Body of pancreas (tissue), 4 donors: Measurements from ENCODE around the gene PPARA.

Source experiments
- POLR2A ChIP-seq, 3 donors: fragments of 450-650 bp; IDR thresholded peaks; one replicate each; pipeline ENCODE4 v1.6.1; 2016; ENCODE audit warnings: antibody characterized with exemption in 3 of 3, mild to moderate bottlenecking in 2 of 3
- TF ChIP-seq, protein P1 (sequence below), 7 experiments: fragments of 450-650 bp in 4 of 7; fragments of 200-600 bp in 3 of 7; sonication (generic) in 3 of 7; IDR thresholded peaks; one replicate each; pipeline ENCODE4 v1.5.1; 2016 to 2019; ENCODE audit warnings: antibody characterized with exemption in 7 of 7

DNA sequence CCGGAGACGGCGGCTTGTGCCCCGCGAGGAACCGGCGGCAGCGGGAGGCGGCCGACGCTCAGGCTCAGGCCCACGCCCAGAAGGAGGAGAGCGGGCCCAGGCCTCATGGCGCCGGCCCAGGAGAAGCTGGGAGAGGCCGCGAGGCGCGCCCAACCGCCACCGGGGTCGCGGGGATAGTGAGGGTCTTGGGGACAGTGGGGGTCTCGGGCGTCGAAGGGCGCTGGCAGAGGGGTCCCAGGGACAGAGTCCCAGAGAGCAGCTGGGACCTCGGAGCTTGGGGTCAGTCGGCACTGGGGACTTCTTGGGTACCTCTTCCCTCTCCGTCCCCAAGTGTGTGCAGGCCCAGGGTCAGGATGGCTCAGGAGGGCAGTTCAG is 112.9 kb downstream of the PPARA start, which contains the start of gene PKDREJ:
- TF ChIP-seq, protein P1, sequence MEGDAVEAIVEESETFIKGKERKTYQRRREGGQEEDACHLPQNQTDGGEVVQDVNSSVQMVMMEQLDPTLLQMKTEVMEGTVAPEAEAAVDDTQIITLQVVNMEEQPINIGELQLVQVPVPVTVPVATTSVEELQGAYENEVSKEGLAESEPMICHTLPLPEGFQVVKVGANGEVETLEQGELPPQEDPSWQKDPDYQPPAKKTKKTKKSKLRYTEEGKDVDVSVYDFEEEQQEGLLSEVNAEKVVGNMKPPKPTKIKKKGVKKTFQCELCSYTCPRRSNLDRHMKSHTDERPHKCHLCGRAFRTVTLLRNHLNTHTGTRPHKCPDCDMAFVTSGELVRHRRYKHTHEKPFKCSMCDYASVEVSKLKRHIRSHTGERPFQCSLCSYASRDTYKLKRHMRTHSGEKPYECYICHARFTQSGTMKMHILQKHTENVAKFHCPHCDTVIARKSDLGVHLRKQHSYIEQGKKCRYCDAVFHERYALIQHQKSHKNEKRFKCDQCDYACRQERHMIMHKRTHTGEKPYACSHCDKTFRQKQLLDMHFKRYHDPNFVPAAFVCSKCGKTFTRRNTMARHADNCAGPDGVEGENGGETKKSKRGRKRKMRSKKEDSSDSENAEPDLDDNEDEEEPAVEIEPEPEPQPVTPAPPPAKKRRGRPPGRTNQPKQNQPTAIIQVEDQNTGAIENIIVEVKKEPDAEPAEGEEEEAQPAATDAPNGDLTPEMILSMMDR (IDR thresholded peaks at IDR 0.05), result no peak
- no peak for TF ChIP-seq POLR2A (IDR thresholded peaks at IDR 0.05)
